GM13977 (cell line): ENCODE results near the gene ZNF771.
"Not testable (repeated sequence)": the region's sequence is repeated elsewhere in the genome, so short reads cannot be mapped to it uniquely, and the experiment has no call there.

ENCODE experiments used
- DNase-seq: peaks from one replicate; pipeline ENCODE4 v3.0.0; 2012; ENCODE audit warnings: low spot score
- CTCF ChIP-seq: IDR thresholded peaks from 2 replicates; pipeline ENCODE4 v1.5.1; 2012; ENCODE audit warnings: mild to moderate bottlenecking, control low read depth; ENCODE audit not compliant: insufficient read depth; ENCODE audit errors: extremely low read depth, missing control alignments
- in situ Hi-C: fragments of 300-500 bp; cut with MboI; formaldehyde crosslinking; loops from one replicate; pipeline ENCODE4 v1.12.0; 2022; ENCODE audit warnings: low sequenced_read_pairs, low pct_unique_long_range_greater_than_20kb, mixed read lengths, inconsistent platforms; ENCODE audit not compliant: unreplicated experiment

The ZNF771 gene

DNA sequence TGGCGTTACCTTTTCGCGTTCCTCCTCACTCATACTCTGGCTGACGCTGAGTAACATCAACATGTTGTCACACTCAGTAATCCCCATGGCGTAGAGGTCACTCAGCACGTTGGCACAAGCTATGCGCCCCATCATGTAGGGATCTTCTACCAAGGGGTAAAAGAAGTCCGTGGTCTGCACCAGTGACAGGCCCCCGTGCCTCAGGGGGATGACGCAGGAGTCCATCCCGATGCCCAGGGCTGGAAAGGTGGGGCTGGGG lies 37.7 kb downstream of the ZNF771 start:
- in situ Hi-C loops: no loop called here
- TF ChIP-seq CTCF: no peak
- DNase-seq: no peak

GRCh38 chr16:30445408-30446202 lies 38.2 kb downstream of the ZNF771 start, which contains the start of gene SEPHS2:
SEPHS2 (minus strand) TSS chr16:30445874; CDS start chr16:30445727, 147 bp downstream.
- DNase-seq: peak; percentile 96
- in situ Hi-C loops: no loop called here
- peak; percentile 66 for TF ChIP-seq CTCF

DNA sequence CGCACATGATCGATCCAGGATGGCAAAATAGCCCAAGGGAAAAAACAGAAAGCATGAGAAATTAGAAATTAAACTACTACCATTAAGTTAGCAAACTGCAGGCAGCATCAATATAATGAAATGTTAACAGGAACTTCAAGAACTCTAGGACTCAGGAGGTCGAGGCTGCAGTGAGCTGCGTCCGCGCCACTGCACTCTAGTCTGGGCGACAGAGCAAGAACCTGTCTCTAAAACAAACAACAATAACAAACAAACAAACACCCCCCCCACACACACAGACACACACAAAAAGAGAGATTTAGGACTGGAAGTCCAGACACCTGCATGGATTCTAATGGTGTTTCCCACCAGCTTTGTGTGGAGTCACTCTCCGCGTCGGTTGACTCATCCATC lies 38.8 kb downstream of the ZNF771 start:
- in situ Hi-C loops: no loop called here
- no peak for TF ChIP-seq CTCF
- no peak for DNase-seq

DNA sequence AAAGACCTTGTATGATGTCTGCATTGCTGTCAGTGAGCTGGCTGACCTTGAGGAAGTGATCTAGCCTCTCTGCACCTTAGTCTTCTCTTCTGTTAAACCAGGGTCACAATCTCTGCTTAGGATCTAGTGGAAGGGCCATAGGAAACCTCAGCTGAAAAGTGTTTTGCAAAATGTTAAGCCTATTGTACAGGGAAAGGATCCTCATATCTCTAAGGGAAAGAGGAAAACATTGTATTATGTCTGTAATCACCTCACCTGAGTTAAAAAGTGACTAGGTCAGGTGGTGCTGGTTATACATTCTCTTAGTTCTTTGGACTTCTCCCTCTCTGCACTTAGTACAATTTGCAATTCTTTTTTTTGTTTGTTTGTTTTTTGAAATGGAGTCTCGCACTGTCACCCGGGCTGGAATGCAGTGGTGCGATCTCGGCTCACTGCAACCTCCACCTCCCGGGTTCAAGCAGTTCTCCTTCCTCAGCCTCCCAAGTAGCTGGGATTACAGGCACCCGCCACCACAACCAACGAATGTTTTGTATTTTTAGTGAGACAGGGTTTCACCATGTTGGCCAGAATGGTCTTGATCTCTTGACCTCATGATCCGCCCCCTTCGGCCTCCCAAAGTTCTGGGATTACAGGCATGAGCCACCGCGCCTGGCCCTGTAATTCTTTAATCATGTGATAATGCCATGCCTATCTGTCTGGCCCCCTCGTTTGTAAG lies 40.3 kb downstream of the ZNF771 start:
- in situ Hi-C loops: no loop called here
- TF ChIP-seq CTCF: no peak
- DNase-seq: no peak

DNA sequence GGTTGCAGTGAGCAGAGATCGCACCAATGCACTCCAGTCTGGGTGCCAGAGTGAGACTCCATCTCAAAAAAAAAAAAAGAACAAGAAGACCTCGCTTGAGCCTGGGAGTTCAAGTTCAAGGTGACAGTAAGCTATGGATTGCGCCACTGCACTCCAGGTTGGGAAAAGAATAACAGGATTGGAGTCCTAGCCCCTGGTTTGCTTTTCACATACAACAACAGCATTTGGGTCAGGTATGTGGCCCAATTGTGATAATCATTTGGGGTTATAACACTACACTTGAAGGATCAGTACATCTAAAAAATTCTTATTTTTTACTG lies 41.7 kb downstream of the ZNF771 start:
- TF ChIP-seq CTCF: no peak
- no peak for DNase-seq
- in situ Hi-C loops: no loop called here

GRCh38 chr16:30452709-30453580 lies 45.5 kb downstream of the ZNF771 start:
- in situ Hi-C loops: loop anchor here (10.0 kb wide), 1 partner anchor 82 kb away; the partner anchor contains the start of gene ZNF747

More at GRCh38 chr16:30452709-30453580, 45.5 kb downstream of the ZNF771 start:
- DNase-seq: not testable (repeated sequence)
